ENCODE data around the gene IL7R.

- no peak for TF ChIP-seq POLR2A (IDR thresholded peaks at IDR 0.05; ENCODE audit: low read depth, low read length)
- no peak for TF ChIP-seq TAF1 (IDR thresholded peaks at IDR 0.05; ENCODE audit: low read depth, low read length)
- no peak for TF ChIP-seq POU2F2 (IDR thresholded peaks at IDR 0.05; ENCODE audit: low read depth, low read length)
- no peak for TF ChIP-seq POLR2AphosphoS5 (IDR thresholded peaks at IDR 0.05; ENCODE audit: low read depth, low read length)
- TF ChIP-seq SPI1 (IDR thresholded peaks at IDR 0.05; ENCODE audit: low read depth, low read length), result no peak
- no peak for TF ChIP-seq PAX5 (IDR thresholded peaks at IDR 0.05; ENCODE audit: insufficient read depth, low read length, severe bottlenecking)
These were observed 18.2 kb upstream of the IL7R start for GRCh38 chr5:35838370-35839042.
